HTR-8/SVneo (cell line): ENCODE data around the gene HPX.
A peak's percentile ranks its signal among the peaks of the same experiment; 100 is the strongest.
"Not testable (repeated sequence)": the region's sequence is repeated elsewhere in the genome, so short reads cannot be mapped to it uniquely, and the experiment has no call there.

Experiments
- DNase-seq: peaks from one replicate; pipeline ENCODE4 v3.0.0; 2011; ENCODE audit warnings: low spot score, mixed read lengths; ENCODE audit not compliant: insufficient read length
- FAIRE-seq: peaks from 2 replicates; lab custom pipeline; 2011; peaks lifted over from hg19 to GRCh38; lab: Jason Lieb, UNC

The HPX gene

DNA sequence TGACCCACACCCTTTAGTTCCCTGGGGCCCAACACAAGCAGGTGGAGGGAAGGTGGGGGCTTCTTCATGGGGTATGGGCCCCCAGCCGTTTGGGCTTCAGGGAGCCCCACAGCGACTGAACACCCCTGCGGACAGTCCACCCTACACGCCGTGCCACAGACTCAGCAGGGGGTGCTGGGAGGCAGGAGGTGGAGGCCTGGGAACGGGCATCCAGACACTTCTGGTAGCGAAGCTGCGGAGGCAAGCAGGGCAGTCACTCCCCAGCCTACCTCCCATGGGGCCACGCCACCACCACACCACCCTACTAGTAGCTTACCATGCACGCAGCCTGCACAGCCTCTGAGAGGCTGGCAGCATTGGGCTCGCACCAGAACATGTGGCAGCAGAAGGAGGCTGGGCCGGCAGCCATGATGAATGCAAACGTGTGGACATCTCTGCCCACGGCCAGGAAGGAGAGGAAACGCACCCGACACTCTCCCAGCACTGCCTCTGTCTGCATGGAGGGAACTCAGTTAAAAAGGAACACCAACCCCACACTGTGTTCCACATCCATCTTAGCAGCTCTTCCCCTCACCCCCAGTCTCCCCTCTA lies 45.2 kb downstream of the HPX start:
- no peak for DNase-seq
- no peak for FAIRE-seq

DNA sequence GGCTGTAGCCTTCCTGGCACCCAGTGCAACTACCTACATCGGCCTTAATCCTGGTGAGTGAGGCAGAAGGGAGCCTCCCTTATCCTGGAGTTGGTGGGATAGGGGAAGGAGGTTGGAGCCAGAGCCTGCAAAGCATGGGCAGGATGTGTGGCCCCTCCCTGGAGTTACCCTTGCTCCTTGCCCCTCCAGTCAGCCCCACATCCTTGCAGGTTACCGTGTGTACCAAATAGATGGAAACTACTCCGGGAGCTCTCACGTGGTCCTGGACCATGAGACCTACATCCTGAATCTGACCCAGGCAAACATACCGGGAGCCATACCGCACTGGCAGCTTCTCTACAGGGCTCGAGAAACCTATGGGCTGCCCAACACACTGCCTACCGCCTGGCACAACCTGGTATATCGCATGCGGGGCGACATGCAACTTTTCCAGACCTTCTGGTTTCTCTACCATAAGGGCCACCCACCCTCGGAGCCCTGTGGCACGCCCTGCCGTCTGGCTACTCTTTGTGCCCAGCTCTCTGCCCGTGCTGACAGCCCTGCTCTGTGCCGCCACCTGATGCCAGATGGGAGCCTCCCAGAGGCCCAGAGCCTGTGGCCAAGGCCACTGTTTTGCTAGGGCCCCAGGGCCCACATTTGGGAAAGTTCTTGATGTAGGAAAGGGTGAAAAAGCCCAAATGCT lies 46.7 kb downstream of the HPX start:
- FAIRE-seq (no peak), DNase-seq (no peak)

DNA sequence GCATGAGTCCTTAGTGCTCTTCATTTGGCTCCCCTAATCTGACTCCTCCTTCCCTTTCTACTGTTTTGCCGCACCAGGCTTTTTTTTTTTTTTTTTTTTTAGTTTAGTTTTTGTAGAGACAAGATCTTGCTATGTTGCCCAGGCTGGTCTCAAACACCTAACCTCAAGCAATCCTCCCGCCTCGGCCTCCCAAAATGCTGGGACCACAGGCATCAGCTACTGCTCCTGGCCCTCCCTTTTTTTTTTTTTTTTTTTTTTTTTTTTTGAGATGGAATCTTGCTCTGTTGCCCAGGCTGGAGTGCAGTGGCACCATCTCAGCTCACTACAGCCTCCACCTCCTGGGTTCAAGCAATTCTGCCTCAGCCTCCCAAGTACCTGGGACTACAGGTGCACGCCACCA lies 48.5 kb downstream of the HPX start:
- not testable (repeated sequence) for DNase-seq, FAIRE-seq

DNA sequence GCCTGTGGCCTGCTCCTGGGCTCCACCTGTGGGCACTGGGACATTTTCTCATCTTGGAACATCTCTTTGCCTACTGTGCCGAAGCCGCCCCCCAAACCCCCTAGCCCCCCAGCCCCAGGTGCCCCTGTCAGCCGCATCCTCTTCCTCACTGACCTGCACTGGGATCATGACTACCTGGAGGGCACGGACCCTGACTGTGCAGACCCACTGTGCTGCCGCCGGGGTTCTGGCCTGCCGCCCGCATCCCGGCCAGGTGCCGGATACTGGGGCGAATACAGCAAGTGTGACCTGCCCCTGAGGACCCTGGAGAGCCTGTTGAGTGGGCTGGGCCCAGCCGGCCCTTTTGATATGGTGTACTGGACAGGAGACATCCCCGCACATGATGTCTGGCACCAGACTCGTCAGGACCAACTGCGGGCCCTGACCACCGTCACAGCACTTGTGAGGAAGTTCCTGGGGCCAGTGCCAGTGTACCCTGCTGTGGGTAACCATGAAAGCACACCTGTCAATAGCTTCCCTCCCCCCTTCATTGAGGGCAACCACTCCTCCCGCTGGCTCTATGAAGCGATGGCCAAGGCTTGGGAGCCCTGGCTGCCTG lies 49.2 kb downstream of the HPX start:
- no peak for FAIRE-seq

DNA sequence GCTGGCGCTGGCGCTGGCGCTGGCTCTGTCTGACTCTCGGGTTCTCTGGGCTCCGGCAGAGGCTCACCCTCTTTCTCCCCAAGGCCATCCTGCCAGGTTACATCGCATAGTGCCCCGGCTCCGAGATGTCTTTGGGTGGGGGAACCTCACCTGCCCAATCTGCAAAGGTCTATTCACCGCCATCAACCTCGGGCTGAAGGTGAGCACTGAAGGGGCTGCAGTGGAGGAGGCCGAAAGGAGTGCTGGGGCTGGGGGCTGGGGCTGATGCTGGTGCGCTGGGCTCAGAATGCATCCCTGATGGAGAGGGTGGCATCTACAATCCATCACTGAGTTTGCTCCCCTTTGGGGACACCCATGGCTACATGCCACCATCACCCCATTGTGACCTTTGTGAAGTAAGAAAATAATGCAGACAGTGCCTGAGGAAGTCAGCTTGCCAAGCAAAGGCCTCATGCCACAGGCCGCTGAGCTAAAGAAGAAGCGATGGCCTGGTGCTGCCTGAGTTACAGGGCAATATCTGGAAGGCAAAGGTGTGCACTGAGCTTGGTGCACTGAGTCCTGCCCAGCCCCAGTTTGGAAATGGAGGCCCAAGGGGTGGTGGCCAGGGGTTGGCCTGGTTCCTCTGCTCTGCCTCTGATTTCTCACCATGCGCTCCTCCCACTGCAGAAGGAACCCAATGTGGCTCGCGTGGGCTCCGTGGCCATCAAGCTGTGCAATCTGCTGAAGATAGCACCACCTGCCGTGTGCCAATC lies 49.9 kb downstream of the HPX start:
- DNase-seq (no peak), FAIRE-seq (no peak)

More for the DNA sequence above, 49.2 kb downstream of the HPX start:
- DNase-seq, result no peak

DNA sequence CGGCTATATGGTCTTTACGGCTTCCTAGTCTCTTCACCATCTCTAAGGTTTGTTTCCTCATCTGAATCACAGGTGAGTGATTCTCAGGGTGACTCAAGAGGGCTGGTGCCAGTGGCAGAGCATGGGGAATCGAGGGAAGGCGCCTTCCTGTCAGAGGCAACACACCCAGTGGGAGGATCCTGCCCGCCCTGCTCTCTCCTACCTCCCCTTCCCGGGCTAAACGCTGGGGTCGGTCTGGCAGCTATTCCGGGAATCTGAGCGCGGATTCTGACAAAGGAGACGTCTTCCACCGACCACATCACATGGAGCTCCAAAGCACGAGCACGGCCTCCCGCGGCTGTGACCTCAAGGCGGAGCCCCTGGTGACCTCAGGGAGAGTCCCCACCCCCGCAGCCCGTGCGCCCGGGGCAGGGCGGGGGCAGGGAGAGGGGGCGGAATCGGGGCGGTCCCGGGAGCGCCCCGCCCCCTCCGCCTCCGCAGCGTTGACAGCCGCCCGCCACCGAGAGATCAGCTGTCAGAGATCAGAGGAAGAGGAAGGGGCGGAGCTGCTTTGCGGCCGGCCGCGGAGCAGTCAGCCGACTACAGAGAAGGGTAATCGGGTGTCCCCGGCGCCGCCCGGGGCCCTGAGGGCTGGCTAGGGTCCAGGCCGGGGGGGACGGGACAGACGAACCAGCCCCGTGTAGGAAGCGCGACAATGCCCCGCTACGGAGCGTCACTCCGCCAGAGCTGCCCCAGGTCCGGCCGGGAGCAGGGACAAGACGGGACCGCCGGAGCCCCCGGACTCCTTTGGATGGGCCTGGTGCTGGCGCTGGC lies 50.7 kb downstream of the HPX start, which contains the start of gene SMPD1:
SMPD1 (plus strand) TSS at position 570 of the 813 bp plus-strand sequence; CDS start at position 695, 125 bp downstream.
- peak; percentile 90 for DNase-seq
- peak; percentile 96 for FAIRE-seq

DNA sequence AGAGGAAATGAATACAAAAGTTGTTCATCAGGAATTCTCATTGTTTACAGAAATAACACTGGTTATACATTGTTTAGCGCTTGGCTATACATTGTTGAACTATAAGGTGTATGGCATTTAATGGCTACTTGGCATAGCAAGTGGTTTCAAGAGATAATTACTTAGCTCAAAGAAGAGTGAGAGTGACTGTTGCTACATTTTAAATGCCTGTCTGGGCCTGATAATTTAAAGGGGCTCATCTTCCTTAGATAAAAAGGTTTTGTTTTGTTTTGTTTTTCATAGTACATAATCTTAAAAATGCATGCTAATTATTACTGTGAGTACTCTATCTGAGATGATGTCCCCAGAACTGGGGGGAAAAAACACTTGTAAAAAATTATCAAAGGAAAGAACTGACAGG lies 52.0 kb downstream of the HPX start:
- FAIRE-seq, result no peak
- no peak for DNase-seq

GRCh38 chr11:6387811-6388599 lies 52.8 kb downstream of the HPX start:
- FAIRE-seq, result no peak
- DNase-seq, result no peak

GRCh38 chr11:6385046-6385777 lies 55.6 kb downstream of the HPX start:
- DNase-seq, result no peak
- no peak for FAIRE-seq
